ENCODE data around the gene HINT1.
"Not testable (repeated sequence)": the region's sequence is repeated elsewhere in the genome, so short reads cannot be mapped to it uniquely, and the experiment has no call there.

Gene HINT1

GRCh38 chr5:131165119-131165727 is at the start of gene HINT1:
HINT1 (minus strand) TSS chr5:131165256; CDS start chr5:131165205, 51 bp downstream.
- peak; percentile 76 for DNase-seq (ENCODE audit: low read depth)

- no peak for DNase-seq (ENCODE audit: low read depth)
Measured at GRCh38 chr5:131214609-131215227, 49.7 kb upstream of the HINT1 start.

- DNase-seq (ENCODE audit: low read depth), result no peak
Measured at GRCh38 chr5:131212471-131213021, 47.5 kb upstream of the HINT1 start.

DNA sequence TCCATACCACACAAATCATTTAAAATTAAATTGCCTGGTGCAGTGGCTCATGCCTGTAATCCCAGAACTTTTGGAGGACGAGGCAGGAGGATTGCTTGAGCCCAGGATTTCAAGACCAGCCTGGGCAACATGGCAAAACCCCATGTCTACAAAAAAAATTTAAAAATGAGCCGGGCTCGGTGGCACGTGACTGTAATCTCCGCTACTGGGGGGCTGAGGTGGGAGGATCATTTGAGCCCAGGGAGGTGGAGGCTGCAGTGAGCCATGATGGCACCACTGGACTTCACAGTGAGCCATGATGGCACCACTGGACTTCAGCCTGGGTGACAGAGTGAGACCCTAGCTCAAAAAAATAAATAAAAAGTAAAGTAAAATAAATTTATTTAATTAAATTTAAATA is 46.6 kb upstream of the HINT1 start:
- DNase-seq (ENCODE audit: low read depth), result no peak

DNA sequence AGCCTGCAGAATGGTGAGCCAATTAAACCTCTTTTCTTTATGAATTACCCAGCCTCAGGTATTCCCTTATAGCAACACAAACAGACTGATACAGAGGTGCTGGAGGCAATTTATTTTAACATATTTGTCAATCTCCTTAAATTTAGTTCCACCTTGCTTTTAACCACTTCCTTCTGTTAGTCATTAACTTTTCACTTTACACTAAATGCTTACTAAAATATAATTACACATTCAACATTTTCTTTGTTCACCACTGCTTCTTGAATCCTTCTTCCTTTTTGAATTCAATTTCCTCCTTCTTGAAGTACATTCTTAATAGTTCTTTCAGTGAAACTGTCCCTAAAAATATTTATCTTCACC is 45.1 kb upstream of the HINT1 start:
- no peak for DNase-seq (ENCODE audit: low read depth)

GRCh38 chr5:131209506-131210150 is 44.6 kb upstream of the HINT1 start:
- DNase-seq (ENCODE audit: low read depth), result no peak

- DNase-seq (ENCODE audit: low read depth), result no peak
Measured at GRCh38 chr5:131209175-131209505, 44.1 kb upstream of the HINT1 start.

DNA sequence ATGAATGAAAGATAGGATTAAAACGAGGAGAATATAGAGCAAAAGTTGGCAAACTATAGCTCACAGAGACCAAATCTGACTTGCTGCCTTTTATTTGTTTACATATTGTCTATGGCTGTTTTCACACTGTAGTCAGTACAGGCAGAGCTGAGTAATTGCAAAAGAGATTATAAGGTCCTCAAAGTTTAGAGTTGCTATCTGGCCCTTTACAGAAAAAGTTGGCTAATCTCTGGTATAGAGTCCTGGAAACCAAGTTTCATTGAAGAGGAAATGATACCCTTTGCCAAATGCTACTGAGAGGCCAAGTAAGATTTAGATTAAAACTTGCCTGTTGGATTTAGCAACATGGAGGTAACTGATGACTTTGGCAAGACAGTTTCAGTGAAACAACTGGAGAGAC is 41.7 kb upstream of the HINT1 start:
- no peak for DNase-seq (ENCODE audit: low read depth)

DNA sequence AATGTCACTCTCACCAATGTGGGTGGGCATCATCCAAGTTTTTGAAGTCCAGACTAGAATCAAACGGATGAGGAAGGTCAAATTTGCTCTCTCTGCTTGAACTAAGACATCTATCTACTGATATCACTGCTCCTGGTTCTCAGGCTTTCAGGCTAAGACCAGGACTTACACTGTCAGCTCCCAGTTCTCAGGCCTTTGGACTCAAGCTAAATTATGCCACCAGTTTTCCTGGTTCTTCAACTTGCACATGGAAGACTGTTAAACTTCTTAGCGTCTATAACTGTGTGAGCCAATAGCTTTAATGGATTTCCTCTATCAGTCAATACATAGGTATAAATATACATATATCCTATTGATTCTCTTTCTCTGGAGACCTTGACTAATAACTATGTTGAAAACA is 41.0 kb upstream of the HINT1 start:
- DNase-seq (ENCODE audit: low read depth), result no peak

DNA sequence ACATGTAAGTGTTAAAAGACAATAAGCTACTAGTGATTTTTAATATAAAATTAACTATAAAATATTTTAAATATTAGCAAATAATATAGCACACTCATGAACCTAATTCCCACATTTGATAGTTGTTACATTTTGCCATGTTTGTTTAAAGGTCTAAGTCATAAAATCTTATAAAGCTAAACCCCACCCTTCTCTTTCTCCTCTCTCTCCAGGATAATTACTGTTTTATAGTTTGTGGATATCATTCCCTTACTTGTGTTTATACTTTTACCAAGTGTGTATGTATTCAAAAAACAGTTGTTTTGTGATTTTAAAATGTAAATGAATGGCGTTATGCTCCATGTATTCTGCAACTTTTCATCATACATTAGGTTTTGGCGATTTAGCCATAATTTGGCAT is 39.9 kb upstream of the HINT1 start:
- no peak for DNase-seq (ENCODE audit: low read depth)

GRCh38 chr5:131200560-131200959 is 35.5 kb upstream of the HINT1 start:
- DNase-seq (ENCODE audit: low read depth), result no peak

GRCh38 chr5:131198625-131199024 is 33.6 kb upstream of the HINT1 start:
- peak; percentile 58 for DNase-seq (ENCODE audit: low read depth)

DNA sequence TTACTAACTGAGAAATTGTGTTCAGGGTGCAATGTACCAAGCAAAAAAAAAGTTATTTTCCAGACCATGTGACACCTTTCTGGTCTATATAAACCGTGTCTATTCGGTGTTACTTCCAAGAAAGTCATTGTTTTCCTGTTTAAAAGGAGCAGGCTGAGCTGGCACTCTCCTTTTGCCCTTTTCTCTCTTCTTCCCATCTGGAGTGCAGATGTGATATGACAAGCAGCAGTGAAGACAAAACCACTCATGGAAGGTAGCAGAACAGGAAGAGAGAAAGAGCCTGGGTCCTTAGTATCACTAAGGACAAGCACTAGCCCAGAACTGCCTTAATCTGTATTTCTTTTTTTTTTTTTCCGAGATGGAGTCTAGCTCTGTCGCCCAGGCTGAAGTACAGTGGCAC is 31.3 kb upstream of the HINT1 start:
- DNase-seq (ENCODE audit: low read depth), result no peak

GRCh38 chr5:131195696-131196095 is 30.6 kb upstream of the HINT1 start:
- DNase-seq (ENCODE audit: low read depth), result no peak

- no peak for DNase-seq (ENCODE audit: low read depth)
Measured at GRCh38 chr5:131194725-131195124, 29.7 kb upstream of the HINT1 start.

DNA sequence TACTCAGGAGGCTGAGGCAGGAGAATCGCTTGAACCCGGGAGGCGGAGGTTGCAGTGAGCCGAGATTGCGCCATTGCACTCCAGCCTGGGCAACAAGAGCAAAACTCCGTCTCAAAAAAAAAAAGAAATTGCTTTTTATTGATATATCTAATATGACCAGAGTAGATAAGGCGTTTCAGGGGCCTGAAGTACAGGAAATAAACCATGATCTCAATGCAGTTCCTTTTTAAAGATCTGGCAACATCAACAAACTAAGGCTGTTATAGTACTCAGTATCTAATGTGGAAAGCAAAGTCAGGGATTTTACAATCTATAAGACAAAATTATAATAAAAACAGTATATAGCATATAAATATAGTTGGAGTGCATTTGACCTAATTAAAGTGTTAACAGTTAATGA is 28.8 kb upstream of the HINT1 start:
- not testable (repeated sequence) for DNase-seq (ENCODE audit: low read depth)

DNA sequence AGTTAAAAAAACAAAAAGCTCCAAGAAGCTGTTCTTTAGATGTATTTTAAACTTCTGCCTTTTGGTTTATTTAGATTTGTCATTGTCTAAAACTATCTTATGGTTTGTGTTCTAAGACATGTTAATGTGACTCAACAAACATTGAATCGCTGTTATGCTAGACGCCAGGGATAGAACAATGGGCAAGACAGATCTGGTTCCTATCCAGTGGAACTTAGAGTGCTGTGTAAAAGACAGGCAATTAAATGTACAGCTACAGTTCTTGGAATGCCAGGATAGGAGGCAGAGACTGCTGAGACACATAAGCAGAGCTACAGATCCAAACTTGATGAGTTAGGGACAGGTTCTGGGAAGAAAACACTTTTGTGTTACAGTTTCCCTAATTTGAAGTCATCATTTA is 28.1 kb upstream of the HINT1 start:
- no peak for DNase-seq (ENCODE audit: low read depth)

DNA sequence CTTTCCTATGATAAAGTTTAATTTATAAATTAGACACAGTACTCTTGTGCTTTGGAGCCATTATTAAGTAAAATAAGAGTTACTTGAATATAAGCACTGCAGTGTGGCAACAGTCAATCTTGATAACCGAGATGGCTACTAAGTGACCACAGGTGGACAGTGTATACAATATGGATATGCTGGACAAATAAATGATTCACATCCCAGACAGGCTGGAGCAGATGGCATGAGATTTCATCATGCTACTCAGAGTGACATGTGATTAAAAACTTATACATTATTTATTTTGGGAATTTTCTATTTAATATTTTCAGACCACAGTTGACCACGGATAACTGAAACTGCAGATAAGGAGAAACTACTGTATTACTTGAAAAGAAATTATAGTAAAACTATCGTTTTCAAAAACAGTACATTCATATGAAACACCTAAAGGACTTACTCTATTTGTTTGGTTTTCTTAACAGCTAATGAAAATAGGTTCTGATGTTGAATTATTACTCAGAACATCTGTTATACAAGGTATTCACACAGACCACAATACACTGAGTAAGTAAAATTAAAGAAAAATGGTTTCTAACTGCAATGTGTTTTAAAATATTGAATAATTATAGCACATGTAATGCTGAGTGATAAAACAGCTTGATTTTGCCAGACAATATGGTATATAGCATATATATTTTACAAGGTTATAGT is 21.7 kb upstream of the HINT1 start:
- DNase-seq (ENCODE audit: low read depth), result no peak

GRCh38 chr5:131185523-131186104 is 20.6 kb upstream of the HINT1 start:
- no peak for DNase-seq (ENCODE audit: low read depth)

GRCh38 chr5:131182839-131183238 is 17.8 kb upstream of the HINT1 start:
- DNase-seq (ENCODE audit: low read depth), result no peak

DNA sequence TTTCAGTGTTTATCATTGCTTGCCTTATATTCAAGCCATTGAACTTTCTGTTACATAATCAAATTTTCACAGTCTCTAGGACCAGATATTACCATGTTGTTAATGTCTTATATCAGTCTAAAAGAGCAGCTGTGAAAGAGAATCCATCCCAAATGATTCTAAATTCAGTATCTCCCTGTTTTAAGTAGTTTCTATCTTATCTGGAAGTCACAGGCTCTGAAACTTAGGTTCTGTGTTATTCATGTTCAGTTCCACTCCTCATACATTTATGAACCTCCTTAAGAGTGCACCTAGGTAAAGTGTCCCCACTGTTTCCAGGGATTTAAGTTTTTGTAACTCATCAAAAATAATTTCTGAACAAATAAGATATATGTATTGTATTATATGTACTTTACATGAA is 15.4 kb upstream of the HINT1 start:
- DNase-seq (ENCODE audit: low read depth), result no peak

- no peak for DNase-seq (ENCODE audit: low read depth)
Measured at GRCh38 chr5:131171276-131171810, 6.3 kb upstream of the HINT1 start.
